Measurements from ENCODE around the gene DNASE1L2. TPM values are rescaled to one million over a fixed set of nuclear protein-coding genes. Genes with fewer than 3 reads are reported as not detected.

DNASE1L2 gene
- total and polyA plus RNA-seq, 5 donors, result 0.17 to 0.48 (median 0.40) TPM

DNA sequence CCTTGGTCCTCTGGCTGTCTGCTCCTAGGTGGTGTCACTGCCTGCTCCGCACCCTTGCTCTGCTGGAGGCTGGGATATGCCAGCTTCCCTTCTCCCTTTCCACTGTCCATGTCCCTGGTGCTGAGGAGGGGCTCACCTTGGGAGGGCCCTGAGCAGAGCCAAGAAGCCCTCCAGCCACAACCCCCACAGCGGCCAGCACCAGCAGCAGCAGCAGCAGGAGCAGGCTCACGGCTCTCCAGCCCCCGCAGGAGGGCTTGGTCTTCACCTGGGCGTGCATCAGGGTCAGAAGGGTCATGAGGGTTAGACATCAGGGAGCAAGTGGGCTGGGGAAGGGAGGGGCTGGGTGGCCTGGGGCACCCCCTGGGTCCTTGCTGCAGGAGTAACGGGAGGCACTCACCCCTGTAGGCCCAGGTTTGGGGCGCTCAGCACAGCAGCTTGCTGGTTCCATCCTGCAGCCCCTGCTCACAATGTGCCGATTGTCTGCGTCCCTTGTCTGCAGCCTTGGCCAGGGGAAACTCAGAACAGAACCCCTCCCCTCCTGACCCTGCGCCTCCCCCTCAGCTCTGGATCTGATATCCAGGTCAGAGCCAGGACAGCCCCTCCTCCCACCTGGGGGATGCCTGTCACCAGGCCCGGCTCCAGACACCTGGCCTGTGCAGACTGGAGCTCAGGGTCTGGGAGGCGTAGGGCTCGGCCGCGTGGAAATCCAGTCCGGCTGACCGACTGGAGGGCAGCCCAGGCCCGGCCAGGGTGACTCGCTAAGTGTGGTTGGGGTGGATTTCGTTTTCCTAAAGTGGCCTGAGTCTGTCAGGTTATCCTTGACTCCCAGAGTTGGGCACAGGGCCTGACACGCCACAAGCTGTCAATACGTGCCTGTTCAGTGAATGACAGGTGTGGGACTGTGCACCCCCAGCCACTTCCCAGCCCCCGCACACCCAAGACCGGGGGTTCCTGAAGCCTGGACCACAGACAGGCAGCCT lies 25.6 kb upstream of the DNASE1L2 start, which contains the start of gene BRICD5:
BRICD5 (minus strand) TSS at position 478 of the 980 bp plus-strand sequence; CDS start at position 448, 30 bp downstream.
- Histone ChIP-seq H3K27ac (ENCODE audit: low read length) (no peak within 1 kb of the TSS), H3K4me3 (ENCODE audit: low read length) (no peak within 1 kb of the TSS), H3K27me3 (ENCODE audit: control insufficient read depth, insufficient read depth) (no peaks in the 10 kb centered on the region), H3K9me3 (ENCODE audit: control insufficient read depth, low read length) (no peaks in the 10 kb centered on the region), H3K4me1 (ENCODE audit: control insufficient read depth, insufficient read depth, low read length) (peaks cover 15% of the 10 kb centered on the region)
- intact Hi-C loops (cut with DNase I), result no loop called here
- DNase-seq (peak in 1 of 3 donors; percentile 63), ATAC-seq (no peak)
- WGBS, result 68% methylated on average over 24 of the region's 24 CpGs

- DNase-seq, result peak in 1 of 3 donors; percentile 61
- peaks cover 12% of the 10 kb centered on the region for H3K4me1 ChIP-seq (ENCODE audit: control insufficient read depth, insufficient read depth, low read length)
- intact Hi-C loops (cut with DNase I), result no loop called here
- peak overlapping the region; percentile 43 for H3K27ac ChIP-seq (ENCODE audit: low read length)
- H3K27me3 ChIP-seq (ENCODE audit: control insufficient read depth, insufficient read depth), result no peaks in the 10 kb centered on the region
- ATAC-seq, result no peak
- H3K9me3 ChIP-seq (ENCODE audit: control insufficient read depth, low read length), result no peaks in the 10 kb centered on the region
- 75% methylated on average over 11 of the region's 11 CpGs for WGBS
- H3K4me3 ChIP-seq (ENCODE audit: low read length), result no peak overlapping the region
These were observed 24.3 kb upstream of the DNASE1L2 start for GRCh38 chr16:2211923-2212347.

- no peak for ATAC-seq
- DNase-seq, result peak in 2 of 3 donors; percentile 66 to 72
- Histone ChIP-seq H3K9me3 (ENCODE audit: control insufficient read depth, low read length) (no peaks in the 10 kb centered on the region), H3K4me1 (ENCODE audit: control insufficient read depth, insufficient read depth, low read length) (peaks cover 12% of the 10 kb centered on the region), H3K27ac (ENCODE audit: low read length) (peak overlapping the region; percentile 48), H3K27me3 (ENCODE audit: control insufficient read depth, insufficient read depth) (no peaks in the 10 kb centered on the region), H3K4me3 (ENCODE audit: low read length) (peak overlapping the region; percentile 85)
- intact Hi-C loops (cut with DNase I), result no loop called here
- 47% methylated on average over 19 of the region's 19 CpGs for WGBS
These were observed 23.6 kb upstream of the DNASE1L2 start for GRCh38 chr16:2212362-2213324.

DNA sequence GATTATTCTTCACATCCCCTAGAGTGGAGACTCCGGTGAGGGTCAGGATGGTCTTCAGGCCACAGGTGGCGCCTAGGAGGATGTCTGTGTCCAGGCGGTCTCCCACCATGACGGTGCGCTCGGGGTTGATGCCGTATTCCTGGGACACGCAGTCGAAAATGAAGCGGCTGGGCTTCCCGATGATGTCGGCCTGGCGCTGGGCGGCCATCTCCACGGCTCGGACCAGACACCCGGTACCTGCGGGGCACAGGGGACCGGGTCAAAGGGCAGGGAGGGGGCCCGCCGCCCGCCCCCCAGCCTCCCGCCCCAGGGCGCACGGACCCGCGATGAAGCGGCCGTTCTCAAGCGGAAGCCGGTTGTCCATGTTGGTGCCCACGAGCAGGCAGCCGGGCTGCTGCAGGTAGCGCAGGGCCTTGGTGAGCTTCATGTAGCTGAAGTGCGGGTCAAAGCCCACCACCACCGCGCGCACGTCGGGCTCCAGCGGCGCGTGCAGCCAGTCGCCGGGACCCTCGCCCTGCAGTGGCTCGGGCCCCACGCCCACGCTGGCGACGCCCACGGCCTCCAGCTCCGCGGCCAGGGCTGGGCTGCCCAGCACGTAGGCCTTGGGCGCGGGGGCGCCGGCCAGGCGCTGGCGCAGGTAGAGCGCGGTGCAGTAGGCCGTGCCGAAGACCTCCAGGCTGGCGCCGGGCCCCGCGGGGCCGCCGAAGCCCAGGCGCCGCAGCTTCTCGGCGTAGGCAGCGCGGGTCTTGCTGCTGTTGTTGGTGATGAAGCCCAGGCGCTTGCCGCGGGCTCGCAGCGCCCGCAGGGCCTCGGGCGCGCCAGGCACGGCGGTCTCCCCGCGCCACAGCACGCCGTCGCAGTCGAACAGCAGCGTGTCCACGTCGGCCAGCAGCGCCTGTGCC lies 22.2 kb upstream of the DNASE1L2 start:
- peaks cover 12% of the 10 kb centered on the region for H3K4me1 ChIP-seq (ENCODE audit: control insufficient read depth, insufficient read depth, low read length)
- no peaks in the 10 kb centered on the region for H3K9me3 ChIP-seq (ENCODE audit: control insufficient read depth, low read length)
- WGBS, result 1% methylated on average over 98 of the region's 98 CpGs
- intact Hi-C loops (cut with DNase I), result no loop called here
- peak overlapping the region; percentile 84 for H3K27ac ChIP-seq (ENCODE audit: low read length)
- H3K27me3 ChIP-seq (ENCODE audit: control insufficient read depth, insufficient read depth), result no peaks in the 10 kb centered on the region
- ATAC-seq (no peak), DNase-seq (peak in 2 of 3 donors; percentile 62 to 76)
- H3K4me3 ChIP-seq (ENCODE audit: low read length), result peak overlapping the region; percentile 85

DNA sequence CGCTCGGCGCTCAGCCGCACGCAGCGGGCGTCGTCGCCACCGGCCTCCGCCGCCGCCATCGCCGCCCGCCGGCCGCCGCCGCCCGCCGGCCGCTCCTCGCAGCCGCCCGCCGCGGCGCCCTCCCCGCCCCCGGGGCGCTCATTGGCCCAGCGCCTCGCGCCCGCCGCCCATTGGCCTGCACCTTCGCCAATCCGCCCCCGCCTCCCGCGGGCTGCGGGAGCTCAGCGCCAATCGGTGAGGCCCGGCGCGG lies 21.6 kb upstream of the DNASE1L2 start, which contains the start of gene PGP:
PGP (minus strand) TSS at position 122 of the 250 bp plus-strand sequence; CDS start at position 59, 63 bp downstream.
- DNase-seq, result no peak
- no peaks in the 10 kb centered on the region for H3K27me3 ChIP-seq (ENCODE audit: control insufficient read depth, insufficient read depth)
- ATAC-seq, result peak; percentile 92
- intact Hi-C loops (cut with DNase I), result no loop called here
- no peaks in the 10 kb centered on the region for H3K9me3 ChIP-seq (ENCODE audit: control insufficient read depth, low read length)
- peak within 1 kb of the TSS; percentile 84 for H3K27ac ChIP-seq (ENCODE audit: low read length)
- peaks cover 12% of the 10 kb centered on the region for H3K4me1 ChIP-seq (ENCODE audit: control insufficient read depth, insufficient read depth, low read length)
- WGBS, result under 1% methylated on average over 48 of the region's 48 CpGs
- H3K4me3 ChIP-seq (ENCODE audit: low read length), result peak within 1 kb of the TSS; percentile 85

DNA sequence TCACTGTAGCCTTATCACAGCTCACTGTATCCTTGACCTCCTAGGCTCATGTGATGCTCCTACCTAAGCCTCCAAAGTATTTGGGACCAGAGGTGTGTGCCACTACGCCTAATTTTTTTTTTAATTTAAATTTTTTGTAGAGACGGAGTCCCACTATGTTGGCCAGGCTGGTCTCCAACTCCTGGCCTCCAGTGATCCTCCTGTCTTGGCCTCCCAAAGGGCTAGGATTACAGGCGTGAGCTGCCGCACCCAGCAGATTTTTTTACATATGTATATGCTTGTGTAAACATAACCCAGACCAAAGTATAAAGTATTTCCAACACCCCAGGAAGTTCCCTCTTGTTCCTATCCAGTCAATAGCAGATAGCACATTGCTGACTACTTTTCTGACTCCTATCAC lies 19.9 kb upstream of the DNASE1L2 start:
- ATAC-seq, result no peak
- Histone ChIP-seq H3K9me3 (ENCODE audit: control insufficient read depth, low read length) (no peaks in the 10 kb centered on the region), H3K27ac (ENCODE audit: low read length) (no peak overlapping the region), H3K4me1 (ENCODE audit: control insufficient read depth, insufficient read depth, low read length) (peaks cover 12% of the 10 kb centered on the region), H3K27me3 (ENCODE audit: control insufficient read depth, insufficient read depth) (no peaks in the 10 kb centered on the region), H3K4me3 (ENCODE audit: low read length) (no peak overlapping the region)
- intact Hi-C loops (cut with DNase I), result no loop called here
- no peak for DNase-seq
- WGBS, result 97% methylated on average over 4 of the region's 4 CpGs

- Histone ChIP-seq H3K4me3 (ENCODE audit: low read length) (peak within 1 kb of the TSS; percentile 82), H3K9me3 (ENCODE audit: control insufficient read depth, low read length) (no peaks in the 10 kb centered on the region), H3K27ac (ENCODE audit: low read length) (peak within 1 kb of the TSS; percentile 59), H3K4me1 (ENCODE audit: control insufficient read depth, insufficient read depth, low read length) (no peaks in the 10 kb centered on the region), H3K27me3 (ENCODE audit: control insufficient read depth, insufficient read depth) (no peaks in the 10 kb centered on the region)
- intact Hi-C loops (cut with DNase I), result loop anchor here in 1 of 4 donors (5.0 kb wide), 1 partner anchor 294 kb away; no protein-coding TSS in a partner anchor
- DNase-seq (peak; percentile 100), ATAC-seq (peak; percentile 99)
- WGBS, result under 1% methylated on average over 82 of the region's 82 CpGs
These were observed 12.9 kb upstream of the DNASE1L2 start, which contains the start of gene E4F1 for GRCh38 chr16:2223221-2223941. Gene E4F1 (plus strand): TSS chr16:2223591. CDS start chr16:2223614, 23 bp downstream.

GRCh38 chr16:2223942-2224486 lies 12.2 kb upstream of the DNASE1L2 start:
- Histone ChIP-seq H3K9me3 (ENCODE audit: control insufficient read depth, low read length) (no peaks in the 10 kb centered on the region), H3K27ac (ENCODE audit: low read length) (peak overlapping the region; percentile 20), H3K27me3 (ENCODE audit: control insufficient read depth, insufficient read depth) (no peaks in the 10 kb centered on the region), H3K4me1 (ENCODE audit: control insufficient read depth, insufficient read depth, low read length) (no peaks in the 10 kb centered on the region), H3K4me3 (ENCODE audit: low read length) (peak overlapping the region; percentile 82)
- peak; percentile 49 to 82 (median 81) for DNase-seq
- peak; percentile 50 to 73 for ATAC-seq
- 6% methylated on average over 22 of the region's 22 CpGs for WGBS
- intact Hi-C loops (cut with DNase I), result loop anchor here in 1 of 4 donors (5.0 kb wide), 1 partner anchor 293 kb away; no protein-coding TSS in a partner anchor

GRCh38 chr16:2226245-2226793 lies 9.9 kb upstream of the DNASE1L2 start:
- H3K4me1 ChIP-seq (ENCODE audit: control insufficient read depth, insufficient read depth, low read length), result no peaks in the 10 kb centered on the region
- no peak overlapping the region for H3K27ac ChIP-seq (ENCODE audit: low read length)
- no peaks in the 10 kb centered on the region for H3K9me3 ChIP-seq (ENCODE audit: control insufficient read depth, low read length)
- WGBS, result 71% methylated on average over 9 of the region's 9 CpGs
- H3K4me3 ChIP-seq (ENCODE audit: low read length), result no peak overlapping the region
- H3K27me3 ChIP-seq (ENCODE audit: control insufficient read depth, insufficient read depth), result no peaks in the 10 kb centered on the region
- ATAC-seq (no peak), DNase-seq (no peak)
- intact Hi-C loops (cut with DNase I), result no loop called here
